K562 (cell line): ENCODE measurements around the gene MRTFB. TPM values are rescaled to one million over a fixed set of nuclear protein-coding genes. Genes with fewer than 3 reads are reported as not detected.

Source experiments
- CHD4 ChIP-seq: fragments of 200-600 bp; sonication (generic); IDR thresholded peaks from 3 replicates; pipeline ENCODE4 v1.6.1; 2012; ENCODE audit warnings: low read depth, mild to moderate bottlenecking, mixed read lengths, low read length, inconsistent platforms; ENCODE audit not compliant: insufficient read depth, insufficient replicate concordance, poor library complexity, severe bottlenecking
- HEY1 ChIP-seq: fragments of 250-450 bp; sonication (Bioruptor Pico); IDR thresholded peaks from 2 replicates; pipeline ENCODE4 v1.5.0; 2020; ENCODE audit warnings: mild to moderate bottlenecking, moderate library complexity, borderline replicate concordance
- PBX2 ChIP-seq, 2 experiments: IDR thresholded peaks in 1 of 2; conservative IDR thresholded peaks in 1 of 2; 2 replicates each; pipeline ENCODE4 v1.6.1; 2016; ENCODE audit warnings: low read depth in 2 of 2, mild to moderate bottlenecking in 1 of 2, missing compliant biosample characterization in 1 of 2, missing genetic modification characterization in 1 of 2, moderate library complexity in 1 of 2
- PML ChIP-seq: IDR thresholded peaks from 2 replicates; pipeline ENCODE4 v1.6.1; 2012; ENCODE audit warnings: low read length, inconsistent platforms
- RBFOX2 ChIP-seq: fragments of 200-400 bp; formaldehyde crosslinking; IDR thresholded peaks from 2 replicates; pipeline ENCODE4 v1.6.1; 2017; ENCODE audit warnings: low read depth, mild to moderate bottlenecking, low read length, moderate library complexity
- SETDB1 ChIP-seq: IDR thresholded peaks from one replicate; pipeline ENCODE4 v1.6.1; 2012; ENCODE audit warnings: low read length, control low read depth, inconsistent platforms
- SMC3 ChIP-seq: conservative IDR thresholded peaks from 2 replicates; pipeline ENCODE4 v1.6.1; 2011; ENCODE audit warnings: low read depth, low read length, improper control_type of control experiment; ENCODE audit not compliant: insufficient read depth
- TCF15 ChIP-seq: fragments of 250-450 bp; sonication (Bioruptor Pico); IDR thresholded peaks from 2 replicates; pipeline ENCODE4 v1.8.0; 2022; ENCODE audit warnings: moderate library complexity, mild to moderate bottlenecking, inconsistent platforms
- ZNF140 ChIP-seq: fragments of 250-450 bp; sonication (Bioruptor Pico); IDR thresholded peaks from 2 replicates; pipeline ENCODE4 v1.8.0; 2021; ENCODE audit warnings: moderate library complexity, mild to moderate bottlenecking, inconsistent platforms
- polyA plus RNA-seq, 8 experiments: library from polyadenylated mRNA; depleted of rRNA in 4 of 8; stranded (reverse) in 5 of 8; unstranded in 3 of 8; fragments of >200 nt; fragmentation: Nextera tagmentation in 2 of 8; fragmentation: Illumina TruSeq in 1 of 8; extraction: Ambion mirVana in 2 of 8; extraction: Trizol in 1 of 8; gene quantifications; 2 replicates each; pipeline versions ENCODE4 v1.2.1 to v1.2.3, GENCODE V29; 2011 to 2014; ENCODE audit warnings: inconsistent platforms in 1 of 8, missing spikeins in 1 of 8
- total RNA-seq, 7 experiments: library from RNA; depleted of rRNA in 6 of 7; stranded (reverse); fragments of >200 nt in 6 of 7; fragmentation: Illumina TruSeq in 2 of 7; extraction: Trizol in 2 of 7; gene quantifications; 2 replicates each; pipeline versions ENCODE4 v1.2.1 to v1.2.3, GENCODE V29; 2011 to 2021; ENCODE audit warnings: low replicate concordance in 1 of 7

MRTFB gene
- total and polyA plus RNA-seq, 9 of the 15 experiments (the other 6 are each of a cell fraction or from before 2014, with no cell fraction given): 2.2 to 12.7 (median 7.0) TPM

- TF ChIP-seq PBX2 (CRISPR knock-in tag; IDR thresholded peaks at IDR 0.05; ENCODE audit: low read depth) (no peak), PBX2 (tag; conservative IDR thresholded peaks at IDR 0.05; ENCODE audit: low read depth) (peak; percentile 21; the same call in 1 of the 2 replicates), TCF15 (CRISPR knock-in tag) (no peak), ZNF140 (CRISPR knock-in tag) (no peak), HEY1 (CRISPR knock-in tag) (no peak), RBFOX2 (no peak), SMC3 (no peak), PML (no peak), CHD4 (no peak), SETDB1 (no peak)
Measured at GRCh38 chr16:14180481-14180944, 109.4 kb downstream of the MRTFB start (continued).
